Epithelial cell of prostate (primary cell): ENCODE results near the gene ETS1.

Source experiments
- DNase-seq: peaks from one replicate; pipeline ENCODE4 v3.0.0-alpha.2; 2011; ENCODE audit warnings: low read depth, low spot score
- H3K27ac ChIP-seq: fragments of 450-650 bp; 2 replicates; pipeline ENCODE4 v1.5.1; 2017; ENCODE audit warnings: mild to moderate bottlenecking

ETS1 gene

DNA sequence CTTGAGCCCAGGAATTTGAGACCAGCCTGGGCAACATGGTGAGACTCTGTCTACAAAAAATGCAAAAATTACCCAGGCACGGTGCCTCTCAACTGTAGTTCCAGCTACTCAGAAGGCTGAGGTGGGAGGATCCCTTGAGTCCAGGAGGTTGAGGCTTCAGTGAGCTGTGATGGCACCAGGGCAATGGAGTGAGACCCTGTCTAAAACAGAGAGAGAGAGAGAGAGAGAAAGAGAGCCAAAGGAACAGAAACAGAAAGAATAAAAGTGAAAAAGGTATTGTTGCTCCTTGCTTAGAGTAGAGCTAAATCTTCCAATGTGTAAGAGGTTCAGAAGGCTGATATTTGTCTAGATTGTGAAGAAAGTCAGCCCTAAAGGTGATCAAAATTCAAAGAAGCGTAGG, 8.9 kb upstream of the ETS1 start:
- no peak for DNase-seq
- no peak overlapping the region for H3K27ac ChIP-seq

GRCh38 chr11:128595775-128596174, 8.4 kb upstream of the ETS1 start:
- DNase-seq = no peak
- no peak overlapping the region for H3K27ac ChIP-seq

GRCh38 chr11:128595221-128595620, 7.9 kb upstream of the ETS1 start:
- DNase-seq = no peak

GRCh38 chr11:128594226-128594625, 6.9 kb upstream of the ETS1 start:
- H3K27ac ChIP-seq = no peak overlapping the region
- no peak for DNase-seq

More at GRCh38 chr11:128595221-128595620, 7.9 kb upstream of the ETS1 start:
- H3K27ac ChIP-seq = no peak overlapping the region

GRCh38 chr11:128593281-128593680, 5.9 kb upstream of the ETS1 start:
- no peak for DNase-seq
- no peak overlapping the region for H3K27ac ChIP-seq

- no peak for DNase-seq
These were observed 5.1 kb upstream of the ETS1 start for GRCh38 chr11:128592454-128592853.

DNA sequence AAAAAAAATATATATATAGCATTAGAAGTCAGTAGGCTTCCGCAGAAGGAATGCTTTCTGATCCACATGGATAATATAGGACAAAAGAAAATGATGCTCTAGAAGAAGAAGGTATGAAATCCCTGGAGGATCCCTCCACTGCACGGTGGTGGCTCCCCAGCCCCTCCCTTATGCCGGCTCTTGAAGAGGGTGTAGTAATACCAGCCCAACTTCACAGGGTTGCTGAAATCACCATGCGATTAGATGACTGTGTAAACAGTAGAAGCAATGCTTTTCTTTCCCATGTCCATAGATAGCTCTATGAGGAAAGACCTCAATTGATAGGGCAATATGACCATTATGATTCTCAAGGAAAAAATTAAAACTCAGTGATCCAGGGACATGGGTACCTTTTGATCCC, 3.2 kb upstream of the ETS1 start:
- DNase-seq = no peak
- H3K27ac ChIP-seq = no peak overlapping the region

More at GRCh38 chr11:128592454-128592853, 5.1 kb upstream of the ETS1 start:
- no peak overlapping the region for H3K27ac ChIP-seq

DNA sequence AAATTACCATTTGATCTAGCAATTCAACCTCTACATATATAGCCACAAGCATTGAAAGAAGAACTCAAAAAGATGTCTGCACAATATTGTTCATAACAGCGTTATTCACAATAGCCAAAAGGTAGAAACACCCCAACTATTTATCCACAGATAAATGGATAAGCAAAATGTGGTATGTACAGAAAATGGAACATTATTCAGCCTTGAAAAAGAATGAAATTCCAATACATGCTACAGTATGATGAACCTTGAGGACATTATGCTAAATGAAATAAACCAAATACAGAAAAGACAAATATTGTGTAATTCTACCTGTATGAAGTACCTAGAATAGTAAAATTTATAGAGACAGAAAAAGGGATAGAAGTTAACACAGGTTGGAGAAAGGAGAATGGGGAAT, 2.6 kb upstream of the ETS1 start:
- DNase-seq = no peak
- H3K27ac ChIP-seq = no peak overlapping the region

GRCh38 chr11:128588093-128588492, 735 bp upstream of the ETS1 start:
- no peak for DNase-seq

GRCh38 chr11:128586689-128587088, 669 bp downstream of the ETS1 start:
- no peak for DNase-seq

More at GRCh38 chr11:128588093-128588492, 735 bp upstream of the ETS1 start:
- no peak overlapping the region for H3K27ac ChIP-seq

DNA sequence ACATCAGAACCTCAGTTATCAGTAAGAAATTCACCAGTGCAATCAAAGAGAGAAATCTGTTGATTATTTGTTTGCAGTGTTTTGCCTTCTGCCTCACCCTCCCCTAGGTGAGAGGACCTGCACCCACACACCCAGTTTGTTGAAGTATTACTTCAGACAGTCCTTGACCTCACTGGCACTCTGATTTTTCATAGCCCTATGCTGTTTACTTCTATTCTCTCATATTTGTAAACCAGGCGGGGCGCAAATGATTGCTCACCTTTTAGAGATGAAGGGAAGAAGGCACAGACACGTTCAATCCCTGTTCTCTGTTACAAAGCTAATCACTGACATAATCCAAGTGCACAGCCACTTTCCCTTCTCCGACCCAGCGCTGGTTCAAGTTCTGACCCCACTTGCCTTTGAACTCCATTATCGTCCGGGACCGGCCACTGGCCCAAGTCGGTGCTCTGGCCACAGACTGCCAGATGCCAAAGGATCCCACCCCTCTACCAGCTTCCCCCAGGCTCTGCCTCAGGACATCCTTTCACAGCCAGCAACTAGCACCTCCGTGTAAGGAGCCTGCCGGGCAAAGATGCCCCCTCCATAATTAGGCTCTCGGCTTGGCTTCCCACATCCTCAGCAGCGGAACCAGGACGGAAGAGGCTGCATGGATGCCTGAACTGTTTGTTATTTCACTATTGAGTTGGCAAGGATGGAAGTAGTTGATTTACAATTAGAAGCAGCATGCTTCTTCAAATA, 1.7 kb downstream of the ETS1 start:
- no peak for DNase-seq
- no peak overlapping the region for H3K27ac ChIP-seq

More at GRCh38 chr11:128586689-128587088, 669 bp downstream of the ETS1 start:
- H3K27ac ChIP-seq = no peak overlapping the region

GRCh38 chr11:128584253-128584652, 3.1 kb downstream of the ETS1 start:
- DNase-seq = no peak
- H3K27ac ChIP-seq = no peak overlapping the region

DNA sequence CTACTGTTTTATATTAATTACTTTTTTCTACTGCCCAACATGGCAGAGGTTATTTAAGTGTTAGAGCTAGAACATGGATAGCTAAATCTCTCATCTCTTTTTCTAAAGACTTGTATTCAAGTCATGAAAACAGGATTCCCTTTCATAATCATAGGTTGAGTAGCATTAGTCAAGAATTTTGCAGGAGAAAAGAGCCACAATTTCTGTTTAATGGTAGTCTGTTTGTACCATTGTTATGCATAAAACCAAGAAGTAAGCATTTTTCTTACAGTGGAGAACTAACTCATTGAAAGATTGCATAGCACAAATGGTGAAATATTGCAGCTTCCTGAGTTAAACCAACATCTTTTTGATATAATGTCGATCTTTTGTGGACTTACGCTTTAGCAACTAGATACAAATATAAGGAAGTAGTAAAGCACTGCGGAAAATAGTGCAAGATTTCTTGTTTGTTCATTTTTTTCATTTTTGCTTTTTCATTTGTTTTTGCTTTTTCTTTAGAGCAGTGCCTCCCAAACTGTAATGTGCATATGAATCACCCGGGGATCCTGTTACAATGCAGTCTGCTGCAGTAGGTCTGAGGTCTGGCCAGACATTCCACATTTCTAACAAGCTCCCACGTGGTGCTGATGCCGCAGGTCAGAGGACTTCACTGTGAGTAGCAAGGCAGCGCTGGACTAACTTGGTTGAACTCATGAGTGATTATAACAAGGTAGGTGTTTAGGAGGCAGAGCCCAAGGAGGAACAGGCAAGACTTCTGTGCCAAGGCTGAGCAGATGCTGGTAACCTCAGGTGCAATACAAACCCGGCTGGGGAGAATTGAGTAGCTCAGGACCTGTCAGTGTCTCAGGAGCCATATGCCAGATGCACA, 4.6 kb downstream of the ETS1 start:
- DNase-seq = peak; percentile 73
- no peak overlapping the region for H3K27ac ChIP-seq

- no peak for DNase-seq
- H3K27ac ChIP-seq = no peak overlapping the region
These were observed 5.6 kb downstream of the ETS1 start for GRCh38 chr11:128581561-128582272.

DNA sequence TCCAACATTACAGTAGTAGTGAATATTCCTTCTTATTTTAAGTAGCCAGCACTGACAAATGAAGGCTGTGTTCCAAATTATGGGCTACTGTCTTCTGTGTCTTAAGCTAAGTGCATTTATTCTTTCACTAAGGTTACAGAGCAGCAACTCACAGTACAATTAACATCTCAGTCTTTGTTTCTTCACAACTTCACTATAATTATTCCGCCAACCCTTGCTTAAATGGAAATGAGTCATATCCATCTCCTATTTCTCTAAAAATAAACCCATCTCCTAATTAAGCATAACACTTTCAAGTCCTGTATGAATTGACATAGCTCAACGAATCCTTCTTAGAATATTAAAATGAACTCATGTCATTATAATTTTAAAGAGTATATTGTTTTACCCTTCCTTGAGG, 6.7 kb downstream of the ETS1 start:
- no peak for DNase-seq
- no peak overlapping the region for H3K27ac ChIP-seq

DNA sequence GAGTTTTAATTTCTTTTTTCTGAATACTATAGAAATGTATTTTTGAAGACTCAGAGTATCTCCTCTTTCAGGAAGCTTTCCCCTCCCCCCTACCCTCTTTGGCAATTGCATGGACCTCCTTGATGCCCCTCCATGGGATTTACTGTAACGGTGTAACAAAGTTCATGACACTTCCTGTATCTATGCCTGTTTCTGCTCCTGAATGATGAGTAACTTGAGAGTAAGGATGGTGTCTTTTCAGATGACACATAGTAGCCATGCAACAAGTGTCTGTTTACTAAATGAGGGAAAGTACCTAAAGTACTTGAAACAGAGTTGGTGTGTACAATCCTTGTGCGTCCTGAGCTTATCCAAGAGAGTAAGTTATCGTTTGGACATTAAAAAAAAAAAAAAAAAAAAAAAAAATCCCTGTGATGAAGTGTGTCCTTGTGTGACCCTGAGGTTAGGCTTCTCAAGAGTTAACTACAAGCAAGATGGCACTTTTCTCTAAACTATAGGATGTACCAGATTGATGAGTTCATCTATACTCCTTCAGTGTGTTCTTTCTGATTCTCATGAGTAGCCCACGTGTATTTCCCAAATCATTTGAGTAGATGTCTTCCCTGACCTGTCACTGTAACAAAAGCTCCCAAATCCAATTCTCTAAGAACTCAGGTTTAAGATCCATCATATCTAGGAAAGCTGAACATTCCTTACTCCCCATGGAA, 7.4 kb downstream of the ETS1 start:
- no peak overlapping the region for H3K27ac ChIP-seq
- peak; percentile 36 for DNase-seq

DNA sequence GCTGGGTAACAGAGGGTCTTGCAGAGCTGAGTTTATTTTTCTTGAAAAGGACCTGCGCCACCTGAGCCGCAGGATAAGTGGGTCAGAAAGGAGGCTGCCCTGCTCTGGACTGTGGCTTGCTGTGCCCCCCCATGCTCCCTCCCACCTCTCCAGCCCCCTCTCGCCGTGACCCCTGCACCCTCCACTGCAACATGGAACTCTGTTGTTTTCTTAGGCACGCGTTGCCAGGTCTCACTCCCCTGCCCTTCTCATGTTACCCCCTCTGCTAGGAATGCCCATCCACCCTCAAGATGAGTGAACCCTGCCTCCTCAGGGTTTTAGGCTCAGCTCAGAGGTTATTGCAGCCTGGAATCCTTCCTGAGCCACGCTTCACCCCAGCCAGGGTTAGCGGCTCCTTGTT, 10.8 kb downstream of the ETS1 start:
- DNase-seq = no peak
- H3K27ac ChIP-seq = no peak overlapping the region

DNA sequence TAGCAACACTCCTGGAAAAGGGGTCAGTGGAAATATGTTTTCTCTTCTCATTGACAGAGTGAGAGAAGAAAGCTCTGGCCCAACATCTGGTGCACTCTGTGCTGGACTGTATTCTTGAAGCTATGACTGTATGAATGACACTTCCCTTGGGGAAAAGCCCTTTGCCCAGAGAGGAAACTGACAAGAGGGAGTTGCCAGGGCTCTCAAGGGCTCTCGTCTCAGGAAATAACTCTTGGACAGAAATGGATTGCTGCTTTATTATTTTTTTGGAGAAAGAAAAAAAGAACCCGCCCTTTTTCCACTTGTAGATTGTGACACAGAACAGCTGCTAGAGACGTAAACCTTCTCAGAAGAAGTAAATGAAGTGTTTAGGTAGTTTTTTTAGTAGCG, 11.4 kb downstream of the ETS1 start:
- no peak overlapping the region for H3K27ac ChIP-seq
- no peak for DNase-seq

- DNase-seq = no peak
- no peak overlapping the region for H3K27ac ChIP-seq
These were observed 12.0 kb downstream of the ETS1 start for GRCh38 chr11:128575174-128575960.
